GM19467 (cell line): ENCODE data around the gene CCL22.
"Not testable (repeated sequence)": the region's sequence is repeated elsewhere in the genome, so short reads cannot be mapped to it uniquely, and the experiment has no call there.

Experiments
- ATAC-seq: cut with Tn5 transposase; IDR thresholded peaks from one replicate; pipeline ENCODE4 v1.9.1; 2021; ENCODE audit warnings: mild to moderate bottlenecking, moderate library complexity; ENCODE audit not compliant: unreplicated experiment

The CCL22 gene

GRCh38 chr16:57391300-57391699 lies 32.7 kb downstream of the CCL22 start:
- no peak for ATAC-seq

DNA sequence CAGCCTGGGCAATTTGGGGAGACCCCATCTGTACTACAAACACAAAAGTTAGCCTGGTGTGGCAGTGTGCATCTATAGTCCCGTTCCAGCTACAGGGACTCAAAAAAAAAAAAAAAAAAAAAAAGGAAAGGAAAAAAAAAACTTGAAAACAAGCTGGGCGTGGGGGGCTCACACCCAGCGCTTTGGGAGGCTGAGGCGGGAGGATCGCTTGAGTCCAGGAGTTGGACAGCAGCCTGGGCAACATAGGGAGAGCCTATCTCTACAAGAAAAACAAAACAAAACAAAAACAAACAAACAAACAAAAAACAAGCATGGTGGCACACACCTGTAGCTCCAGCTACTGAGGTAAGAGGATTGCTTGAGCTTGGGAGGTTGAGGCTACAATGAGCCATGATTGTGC lies 33.1 kb downstream of the CCL22 start:
- no peak for ATAC-seq

DNA sequence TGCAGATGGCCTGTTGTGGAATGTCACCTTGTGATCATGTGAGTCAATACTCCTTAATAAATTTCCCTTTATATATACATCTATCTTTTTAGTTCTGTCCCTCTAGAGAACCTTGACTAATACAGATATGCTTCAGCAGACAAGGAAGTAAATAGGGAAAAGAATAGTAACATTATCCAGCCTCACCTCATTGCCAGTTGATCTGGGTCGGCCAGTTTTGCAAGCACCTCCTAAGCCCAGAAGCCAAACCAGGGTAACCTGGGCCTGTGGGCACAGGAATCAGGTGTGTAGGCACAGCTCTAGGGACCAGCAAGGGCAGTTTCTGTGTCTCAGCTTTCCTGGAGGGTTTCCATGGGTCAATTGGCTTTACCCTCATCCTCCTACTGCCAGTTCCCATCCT lies 34.1 kb downstream of the CCL22 start:
- no peak for ATAC-seq

DNA sequence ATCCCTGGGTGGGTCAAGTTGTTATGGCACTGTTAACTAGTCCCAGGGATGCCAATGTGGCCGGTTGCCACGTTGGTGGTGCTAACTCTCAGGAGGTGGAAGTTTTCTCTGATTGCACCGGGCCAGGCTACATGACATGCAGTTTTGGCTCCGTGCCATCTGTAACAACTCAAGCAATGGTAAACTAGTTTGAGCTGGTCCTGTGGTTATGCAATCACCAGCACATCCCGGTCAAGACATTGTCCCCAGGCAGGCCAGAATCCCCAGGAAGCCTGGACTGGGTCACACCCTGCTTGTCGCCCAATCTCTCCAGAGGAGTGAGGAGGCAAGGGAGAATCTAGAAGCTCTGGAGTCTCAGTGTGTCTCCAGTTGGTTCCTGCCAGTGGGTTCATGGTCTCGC lies 35.9 kb downstream of the CCL22 start:
- no peak for ATAC-seq

GRCh38 chr16:57395026-57395425 lies 36.4 kb downstream of the CCL22 start:
- ATAC-seq, result no peak

DNA sequence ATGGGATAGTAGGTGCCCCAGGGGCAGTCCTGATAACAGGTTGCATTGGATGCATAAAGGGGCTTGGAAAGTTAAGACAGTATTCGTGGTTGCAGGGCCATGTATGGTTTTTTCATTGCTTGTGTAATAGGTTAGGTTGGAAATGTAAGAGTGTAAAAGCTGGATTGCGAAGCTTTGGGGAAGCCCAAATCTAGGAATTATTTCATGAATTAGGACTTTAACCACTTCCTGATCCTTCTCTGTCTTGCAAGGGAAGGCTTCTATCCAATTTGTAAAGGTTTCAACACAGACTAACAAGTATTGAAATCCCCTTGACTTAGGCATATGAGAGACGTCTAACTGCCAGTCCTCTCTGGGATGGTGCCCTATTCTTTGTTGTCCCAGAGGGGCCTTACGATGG lies 38.2 kb downstream of the CCL22 start:
- ATAC-seq, result no peak

DNA sequence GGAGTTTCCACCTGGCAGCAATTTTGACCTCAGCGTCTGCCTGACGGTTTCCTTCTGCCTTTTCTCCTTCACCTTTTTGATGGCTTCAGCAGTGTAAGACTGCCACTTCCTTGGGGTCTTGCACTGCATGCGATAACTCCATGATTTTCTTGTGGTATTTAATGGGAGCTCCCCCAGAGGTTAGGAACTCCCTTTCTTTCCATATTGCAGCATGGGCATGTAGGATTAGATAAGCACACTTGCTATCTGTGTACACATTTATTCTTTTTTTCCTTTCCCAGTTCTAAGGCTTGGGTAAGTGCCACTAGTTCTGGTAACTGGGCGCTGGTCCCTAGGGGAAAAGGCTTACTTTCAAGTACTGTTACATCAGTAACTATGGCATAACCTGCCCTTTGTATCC lies 38.9 kb downstream of the CCL22 start:
- ATAC-seq, result not testable (repeated sequence)

GRCh38 chr16:57401943-57402640 lies 43.5 kb downstream of the CCL22 start:
- ATAC-seq, result no peak

GRCh38 chr16:57403965-57404817 lies 45.6 kb downstream of the CCL22 start, which contains the start of gene CCL17:
Gene CCL17, plus strand, starts transcription at chr16:57404767. Its CDS starts 9,166 bp downstream, at chr16:57413933.
- ATAC-seq, result no peak

DNA sequence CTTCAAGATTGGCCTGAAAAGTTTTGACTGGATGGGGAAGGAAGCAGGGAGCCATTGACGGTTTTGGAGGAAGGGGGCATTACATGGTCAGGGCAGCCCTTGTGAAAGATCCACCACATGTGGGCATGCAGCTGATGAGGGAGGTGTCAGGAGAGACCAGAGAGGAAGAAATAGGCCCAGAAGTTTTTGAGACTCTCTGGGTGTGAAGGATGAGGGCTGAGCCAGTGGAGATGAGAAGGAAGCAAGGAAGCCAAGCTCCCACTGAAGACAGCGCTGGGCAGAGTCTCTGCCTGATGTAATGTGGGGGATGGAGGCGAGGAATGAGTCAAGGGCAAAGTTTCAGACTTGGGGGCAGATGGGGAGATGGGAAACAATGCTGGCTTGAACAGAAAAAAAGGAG lies 46.5 kb downstream of the CCL22 start:
- no peak for ATAC-seq

DNA sequence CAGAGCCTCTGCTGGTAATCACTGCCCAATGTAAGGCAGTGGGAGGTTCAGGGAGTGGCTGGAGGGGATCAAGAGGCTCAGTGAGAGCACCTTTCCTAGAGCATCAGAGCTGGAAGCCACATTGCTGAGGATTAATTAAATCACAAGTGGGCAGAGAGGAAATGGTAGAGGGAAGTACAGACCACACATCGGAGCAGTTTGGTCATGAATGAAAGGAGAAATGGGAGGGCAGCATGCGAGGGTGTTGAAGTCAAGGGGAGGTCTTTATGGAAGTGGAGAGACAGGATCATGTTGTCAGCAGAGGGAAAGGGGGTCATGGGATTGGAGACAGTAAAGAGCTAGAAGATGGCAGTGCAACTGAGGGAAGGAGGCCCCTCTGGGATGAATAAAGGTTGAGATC lies 48.3 kb downstream of the CCL22 start:
- ATAC-seq, result no peak

- ATAC-seq, result no peak
Observed at GRCh38 chr16:57407521-57408353, 49.2 kb downstream of the CCL22 start.

- no peak for ATAC-seq
Observed at GRCh38 chr16:57409065-57409464, 50.5 kb downstream of the CCL22 start.

DNA sequence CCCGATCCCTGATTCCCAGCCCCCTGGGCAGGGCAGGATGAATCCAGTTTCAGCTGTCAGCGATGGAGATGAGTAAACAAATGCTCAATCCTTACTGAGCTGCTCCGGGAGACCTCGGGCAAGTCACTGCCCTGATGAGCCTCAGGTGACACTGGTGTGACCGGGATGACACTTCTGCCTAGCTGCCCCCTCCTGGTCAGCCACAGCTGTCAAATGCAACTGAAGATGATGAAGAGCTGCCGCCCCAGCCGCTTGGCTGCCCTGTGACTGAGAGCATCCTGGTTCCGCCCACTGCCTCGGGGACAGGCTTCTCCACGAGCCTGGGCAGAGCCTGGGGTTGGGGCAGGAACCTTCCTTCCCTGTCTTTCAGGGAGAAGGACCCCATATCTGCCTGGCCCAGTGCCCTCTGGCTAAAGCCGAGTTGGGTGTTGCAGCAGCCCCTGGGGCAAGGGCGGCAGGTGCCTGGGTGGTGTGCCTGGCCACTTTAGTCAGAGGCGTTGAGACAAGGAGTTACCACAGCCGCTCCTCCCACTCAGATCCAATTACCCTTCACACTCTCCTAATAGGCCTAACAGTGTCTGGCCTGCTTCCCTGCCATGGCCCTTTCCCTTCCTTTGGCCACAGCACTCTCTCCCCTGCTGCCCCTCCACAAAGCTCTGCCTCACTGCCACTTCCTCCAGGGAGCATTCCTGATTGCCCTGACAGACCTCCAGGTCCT lies 51.4 kb downstream of the CCL22 start:
- no peak for ATAC-seq

- ATAC-seq, result no peak
Observed at GRCh38 chr16:57411362-57411976, 52.9 kb downstream of the CCL22 start.

DNA sequence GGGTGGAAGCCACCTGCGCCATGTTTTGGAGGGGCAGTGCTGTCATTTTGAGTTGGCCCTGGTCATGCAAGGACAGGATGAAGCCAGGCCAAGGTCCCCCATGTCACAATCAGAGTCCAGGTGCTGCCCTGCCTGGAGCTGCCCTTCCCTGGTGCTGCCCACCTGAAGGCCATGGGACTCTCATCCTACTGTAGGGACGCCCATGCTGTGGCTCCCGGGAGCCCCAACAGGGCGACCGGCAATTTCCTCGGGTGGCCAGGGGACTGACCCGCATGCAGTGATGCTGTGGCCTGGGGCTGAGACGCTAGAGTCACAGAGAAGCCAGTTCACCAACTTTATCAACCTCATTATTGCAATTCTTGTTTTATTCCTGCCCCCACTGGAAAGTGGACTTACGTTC lies 54.0 kb downstream of the CCL22 start:
- ATAC-seq, result no peak

DNA sequence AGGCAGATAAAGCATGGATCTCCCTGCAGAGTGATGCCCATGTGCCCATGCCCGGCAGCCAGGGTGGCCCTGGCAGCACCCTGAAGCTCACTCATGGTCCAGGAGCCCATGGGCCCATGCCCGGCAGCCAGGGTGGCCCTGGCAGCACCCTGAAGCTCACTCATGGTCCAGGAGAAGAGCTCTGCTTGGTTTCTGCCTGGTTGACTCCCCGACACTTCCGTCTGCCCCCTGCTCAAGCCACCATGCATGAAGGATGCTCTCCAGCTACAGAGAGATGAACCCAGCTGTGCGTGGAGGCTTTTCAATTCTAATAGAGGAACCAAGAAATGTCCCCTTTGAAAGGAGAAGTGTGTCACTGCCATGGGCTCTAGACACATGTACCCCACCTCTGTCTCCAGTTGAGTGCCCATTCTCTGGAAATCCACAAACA lies 54.7 kb downstream of the CCL22 start:
- peak; percentile 57 for ATAC-seq

- no peak for ATAC-seq
Observed at GRCh38 chr16:57413733-57414132, 55.1 kb downstream of the CCL22 start.
